ENCODE measurements around the gene MAGI1.
"Not testable (repeated sequence)": the region's sequence is repeated elsewhere in the genome, so short reads cannot be mapped to it uniquely, and the experiment has no call there.

MAGI1 gene

GRCh38 chr3:66033241-66034138 is 5.2 kb downstream of the MAGI1 start:
- Histone ChIP-seq H3K36me3 (no peaks in the 10 kb centered on the region), H3K9me3 (no peaks in the 10 kb centered on the region), H3K27ac (no peak overlapping the region), H3K4me1 (ENCODE audit: control insufficient read depth in 1 of 2, insufficient read depth in 1 of 2, low read depth in 1 of 2, low read length in 1 of 2) (peaks cover 0 to 11% of the 10 kb centered on the region in 2 experiments), H3K27me3 (peaks cover 42% of the 10 kb centered on the region), H3K4me3 (ENCODE audit: low read depth in 1 of 2, low read length in 1 of 2) (no peak overlapping the region)
- TF ChIP-seq CTCF (IDR thresholded peaks at IDR 0.05), result no peak

- no peaks in the 10 kb centered on the region for H3K9me3 ChIP-seq
These were observed 7.5 kb downstream of the MAGI1 start for GRCh38 chr3:66031102-66031698.

GRCh38 chr3:66029443-66029842 is 9.3 kb downstream of the MAGI1 start:
- H3K27ac ChIP-seq, result no peak overlapping the region
- H3K36me3 ChIP-seq, result no peaks in the 10 kb centered on the region
- TF ChIP-seq CTCF (IDR thresholded peaks at IDR 0.05), result no peak
- no peak overlapping the region for H3K4me3 ChIP-seq (ENCODE audit: low read depth in 1 of 2, low read length in 1 of 2)
- H3K9me3 ChIP-seq, result no peaks in the 10 kb centered on the region
- H3K4me1 ChIP-seq (ENCODE audit: control insufficient read depth in 1 of 2, insufficient read depth in 1 of 2, low read depth in 1 of 2, low read length in 1 of 2), result no peaks in the 10 kb centered on the region
- peaks cover 1% of the 10 kb centered on the region for H3K27me3 ChIP-seq

More at GRCh38 chr3:66031102-66031698, 7.5 kb downstream of the MAGI1 start:
- Histone ChIP-seq H3K4me3 (ENCODE audit: low read depth in 1 of 2, low read length in 1 of 2) (no peak overlapping the region), H3K4me1 (ENCODE audit: control insufficient read depth in 1 of 2, insufficient read depth in 1 of 2, low read depth in 1 of 2, low read length in 1 of 2) (no peaks in the 10 kb centered on the region), H3K27me3 (peaks cover 19% of the 10 kb centered on the region), H3K36me3 (no peaks in the 10 kb centered on the region), H3K27ac (no peak overlapping the region)
- TF ChIP-seq CTCF (IDR thresholded peaks at IDR 0.05), result no peak

GRCh38 chr3:66029014-66029413 is 9.7 kb downstream of the MAGI1 start:
- no peak overlapping the region for H3K27ac ChIP-seq

GRCh38 chr3:66028457-66028856 is 10.3 kb downstream of the MAGI1 start:
- no peaks in the 10 kb centered on the region for H3K36me3 ChIP-seq

More at GRCh38 chr3:66029014-66029413, 9.7 kb downstream of the MAGI1 start:
- Histone ChIP-seq H3K27me3 (no peaks in the 10 kb centered on the region), H3K9me3 (no peaks in the 10 kb centered on the region), H3K4me1 (ENCODE audit: control insufficient read depth in 1 of 2, insufficient read depth in 1 of 2, low read depth in 1 of 2, low read length in 1 of 2) (no peaks in the 10 kb centered on the region), H3K4me3 (ENCODE audit: low read depth in 1 of 2, low read length in 1 of 2) (no peak overlapping the region), H3K36me3 (no peaks in the 10 kb centered on the region)
- TF ChIP-seq CTCF (IDR thresholded peaks at IDR 0.05), result no peak

GRCh38 chr3:66027099-66027498 is 11.6 kb downstream of the MAGI1 start:
- H3K36me3 ChIP-seq; H3K9me3 ChIP-seq; H3K27me3 ChIP-seq; H3K27ac ChIP-seq; H3K4me3 ChIP-seq (ENCODE audit: low read depth in 1 of 2, low read length in 1 of 2); H3K4me1 ChIP-seq (ENCODE audit: control insufficient read depth in 1 of 2, insufficient read depth in 1 of 2, low read depth in 1 of 2, low read length in 1 of 2): not testable (repeated sequence)

More at GRCh38 chr3:66028457-66028856, 10.3 kb downstream of the MAGI1 start:
- H3K27me3 ChIP-seq, result no peaks in the 10 kb centered on the region
- H3K4me1 ChIP-seq (ENCODE audit: control insufficient read depth in 1 of 2, insufficient read depth in 1 of 2, low read depth in 1 of 2, low read length in 1 of 2), result no peaks in the 10 kb centered on the region
- H3K27ac ChIP-seq, result no peak overlapping the region
- no peaks in the 10 kb centered on the region for H3K9me3 ChIP-seq
- no peak overlapping the region for H3K4me3 ChIP-seq (ENCODE audit: low read depth in 1 of 2, low read length in 1 of 2)
- TF ChIP-seq CTCF (IDR thresholded peaks at IDR 0.05), result no peak

All from neutrophil (primary cell).